Measurements from ENCODE around the gene PEPD.

GRCh38 chr19:33375156-33375836, 146.3 kb downstream of the PEPD start:
- TF ChIP-seq GATA3 (IDR thresholded peaks at IDR 0.05; ENCODE audit: low read depth, low read length) (no peak), GATA2 (IDR thresholded peaks at IDR 0.05; ENCODE audit: low read depth, low read length) (no peak)

Data from SH-SY5Y (cell line).